Chondrocyte (in vitro differentiated cells): ENCODE results near the gene EIF2AK2. TPM values are rescaled to one million over a fixed set of nuclear protein-coding genes. Genes with fewer than 3 reads are reported as not detected.

Experiments used
- DNase-seq: peaks from one replicate; pipeline ENCODE4 v3.0.0; 2021; ENCODE audit warnings: mixed read lengths, low spot score
- H3K27ac Mint-ChIP-seq: one replicate; pipeline ENCODE4 v1.8.0; 2021; ENCODE audit warnings: mild to moderate bottlenecking, moderate library complexity, mixed read lengths; ENCODE audit not compliant: unreplicated experiment
- H3K27me3 Mint-ChIP-seq: 2 replicates; pipeline ENCODE4 v1.8.0; 2021; ENCODE audit warnings: low read depth, mixed read lengths
- H3K36me3 Mint-ChIP-seq: 2 replicates; pipeline ENCODE4 v1.8.0; 2021; ENCODE audit warnings: low read depth, mixed read lengths
- H3K4me1 Mint-ChIP-seq: 2 replicates; pipeline ENCODE4 v1.8.0; 2021; ENCODE audit warnings: low read depth, mild to moderate bottlenecking, mixed read lengths
- H3K4me3 Mint-ChIP-seq: one replicate; pipeline ENCODE4 v1.8.0; 2021; ENCODE audit warnings: mild to moderate bottlenecking, moderate library complexity, mixed read lengths; ENCODE audit not compliant: unreplicated experiment
- H3K9me3 Mint-ChIP-seq: 2 replicates; pipeline ENCODE4 v1.8.0; 2021; ENCODE audit warnings: low read depth, mixed read lengths
- CTCF ChIP-seq: fragments of 200-600 bp; sonication (generic); IDR thresholded peaks from 2 replicates; pipeline ENCODE4 v1.5.0; 2021; ENCODE audit warnings: antibody characterized with exemption, mild to moderate bottlenecking, moderate library complexity
- total RNA-seq: library from RNA; stranded (reverse); gene quantifications from 3 replicates; pipeline ENCODE4 v1.2.1, GENCODE V29; 2021

Gene EIF2AK2
- total RNA-seq, 1 donor from 2014 or later, result 46.4 TPM

DNA sequence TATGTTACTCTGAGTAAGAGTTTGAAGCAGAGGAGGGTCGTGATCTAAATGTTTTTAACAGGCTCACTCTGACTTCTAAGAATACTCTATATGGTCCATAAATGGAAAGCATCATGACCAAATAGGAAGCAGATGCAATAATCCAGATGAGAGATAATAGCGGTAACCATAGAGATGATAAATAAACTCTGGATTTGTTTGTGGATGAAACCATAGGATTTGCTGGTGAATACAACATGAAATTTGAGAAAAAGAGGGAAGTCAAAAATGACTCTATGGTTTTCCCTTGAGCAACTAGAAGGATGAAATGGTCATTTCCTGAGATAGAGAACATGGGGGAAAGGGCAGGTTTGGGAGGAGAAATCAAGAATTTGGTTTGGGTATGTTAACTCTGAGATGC lies 76.5 kb downstream of the EIF2AK2 start:
- H3K4me3 Mint-ChIP-seq, result no peak overlapping the region
- no peaks in the 10 kb centered on the region for H3K27me3 Mint-ChIP-seq
- H3K36me3 Mint-ChIP-seq, result peaks cover 15% of the 10 kb centered on the region
- peaks cover 11% of the 10 kb centered on the region for H3K4me1 Mint-ChIP-seq
- DNase-seq, result no peak
- no peaks in the 10 kb centered on the region for H3K9me3 Mint-ChIP-seq
- H3K27ac Mint-ChIP-seq, result no peak overlapping the region
- no peak for TF ChIP-seq CTCF

- no peak for TF ChIP-seq CTCF
- Mint-ChIP-seq H3K27ac (no peak overlapping the region), H3K36me3 (peaks cover 25% of the 10 kb centered on the region), H3K4me3 (no peak overlapping the region), H3K9me3 (no peaks in the 10 kb centered on the region), H3K4me1 (no peaks in the 10 kb centered on the region), H3K27me3 (no peaks in the 10 kb centered on the region)
- no peak for DNase-seq
Observed at GRCh38 chr2:37070931-37071330, 85.8 kb downstream of the EIF2AK2 start.

GRCh38 chr2:37068686-37069085 lies 88.1 kb downstream of the EIF2AK2 start:
- no peaks in the 10 kb centered on the region for H3K9me3 Mint-ChIP-seq
- no peaks in the 10 kb centered on the region for H3K27me3 Mint-ChIP-seq
- H3K4me1 Mint-ChIP-seq, result no peaks in the 10 kb centered on the region
- H3K27ac Mint-ChIP-seq, result no peak overlapping the region
- no peak for DNase-seq
- H3K36me3 Mint-ChIP-seq, result peaks cover 23% of the 10 kb centered on the region
- TF ChIP-seq CTCF, result no peak
- H3K4me3 Mint-ChIP-seq, result no peak overlapping the region

DNA sequence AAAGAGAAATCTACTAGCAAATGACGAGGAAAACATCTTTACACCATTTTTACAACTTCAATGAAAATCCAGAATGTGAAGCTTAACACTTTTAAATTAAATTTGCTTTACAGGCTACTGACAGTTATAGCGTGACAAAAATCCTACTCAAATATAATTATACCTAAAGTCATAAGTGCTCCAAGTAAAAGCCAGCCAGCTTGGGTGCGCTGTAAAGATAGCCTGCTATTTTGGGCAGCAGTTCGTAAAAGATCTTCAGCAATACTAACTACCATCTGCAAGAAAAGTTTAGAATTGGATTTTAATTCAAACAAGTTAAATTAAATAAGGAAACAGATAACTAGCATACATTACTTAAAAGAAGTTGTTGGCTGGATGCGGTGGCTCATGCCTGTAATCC lies 95.0 kb downstream of the EIF2AK2 start:
- H3K27ac Mint-ChIP-seq, result no peak overlapping the region
- H3K9me3 Mint-ChIP-seq, result no peaks in the 10 kb centered on the region

DNA sequence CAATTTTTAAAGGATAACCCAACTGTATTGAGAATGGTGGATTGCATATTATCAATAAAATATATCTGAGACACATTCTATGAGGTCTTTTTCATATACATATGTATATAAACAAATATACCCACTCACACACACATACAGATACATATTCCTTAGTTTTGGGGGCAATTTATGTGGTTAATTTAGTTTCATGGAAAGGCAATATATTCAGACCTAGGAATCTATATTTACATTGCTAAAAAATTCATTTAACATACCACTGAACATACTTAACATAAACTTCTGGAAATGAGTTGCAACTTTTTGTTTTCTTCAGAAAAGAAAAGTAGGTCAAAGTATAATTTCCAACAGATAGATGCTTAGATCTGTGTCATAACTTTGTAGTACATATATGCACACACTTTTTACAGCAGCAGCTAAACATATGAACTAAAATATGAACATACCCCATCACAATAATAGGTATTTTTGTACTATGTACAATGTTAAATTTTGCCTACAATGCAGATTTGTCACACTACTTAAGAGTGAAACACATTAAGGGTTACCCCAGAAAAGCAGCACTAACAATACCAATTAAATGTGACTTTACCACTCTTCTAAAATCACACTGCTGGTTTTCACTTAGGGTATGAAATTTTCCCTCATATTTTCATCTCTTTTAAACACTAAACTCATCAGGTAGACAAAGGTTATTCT lies 95.6 kb downstream of the EIF2AK2 start:
- Mint-ChIP-seq H3K4me1 (no peaks in the 10 kb centered on the region), H3K9me3 (no peaks in the 10 kb centered on the region), H3K27me3 (no peaks in the 10 kb centered on the region), H3K4me3 (no peak overlapping the region), H3K27ac (no peak overlapping the region), H3K36me3 (peaks cover 34% of the 10 kb centered on the region)
- TF ChIP-seq CTCF, result no peak
- DNase-seq, result no peak

More for the DNA sequence above, 95.0 kb downstream of the EIF2AK2 start:
- Mint-ChIP-seq H3K36me3 (peaks cover 29% of the 10 kb centered on the region), H3K4me1 (no peaks in the 10 kb centered on the region), H3K27me3 (no peaks in the 10 kb centered on the region), H3K4me3 (no peak overlapping the region)
- no peak for TF ChIP-seq CTCF
- no peak for DNase-seq
